Body of pancreas (tissue), 4 donors: ENCODE results near the gene SIK3. TPM values are rescaled to one million over a fixed set of nuclear protein-coding genes. Genes with fewer than 3 reads are reported as not detected.
A peak's percentile ranks its signal among the peaks of the same experiment; 100 is the strongest.

ENCODE experiments used
- ATAC-seq: fragments of 150-250 bp; one replicate; pipeline ENCODE4 v1.9.1; 2016
- DNase-seq, 4 donors: peaks; one replicate each; pipeline ENCODE4 v3.0.0-alpha.2; 2019
- H3K27ac ChIP-seq, 4 donors: fragments of 200-600 bp; sonication (generic); 1 replicate in 3 of 4; 2 replicates in 1 of 4; pipeline versions ENCODE4 v1.5.1 to v1.6.1; 2016 to 2019; ENCODE audit warnings: mild to moderate bottlenecking in 1 of 4, mixed read lengths in 1 of 4, moderate library complexity in 1 of 4
- H3K27me3 ChIP-seq, 2 donors: fragments of 200-600 bp; sonication (generic); one replicate each; pipeline ENCODE4 v1.6.0; 2016; ENCODE audit warnings: mild to moderate bottlenecking in 1 of 2
- H3K36me3 ChIP-seq, 2 donors: fragments of 200-600 bp; sonication (generic); replicated peaks in 1 of 2; 2 replicates each; pipeline ENCODE4 v1.5.1; 2016; ENCODE audit warnings: low read depth in 2 of 2; ENCODE audit not compliant: insufficient read depth in 1 of 2
- H3K4me1 ChIP-seq: fragments of 200-600 bp; sonication (generic); one replicate; pipeline ENCODE4 v1.6.0; 2016
- H3K4me3 ChIP-seq, 2 donors: fragments of 200-600 bp; sonication (generic); 1 replicate in 1 of 2; 2 replicates in 1 of 2; pipeline ENCODE4 v1.5.1; 2016 to 2019
- H3K9me3 ChIP-seq, 3 donors: fragments of 200-600 bp; sonication (generic); 1 replicate in 2 of 3; 2 replicates in 1 of 3; pipeline ENCODE4 v1.5.1; 2016
- CTCF ChIP-seq, 7 experiments: fragments of 450-650 bp in 4 of 7; fragments of 200-600 bp in 3 of 7; sonication (generic) in 3 of 7; IDR thresholded peaks; one replicate each; pipeline ENCODE4 v1.5.1; 2016 to 2019; ENCODE audit warnings: antibody characterized with exemption in 7 of 7
- POLR2A ChIP-seq, 3 donors: fragments of 450-650 bp; IDR thresholded peaks; one replicate each; pipeline ENCODE4 v1.6.1; 2016; ENCODE audit warnings: antibody characterized with exemption in 3 of 3, mild to moderate bottlenecking in 2 of 3
- WGBS, 2 donors: methylation state at CpG; one replicate each; pipeline ENCODE4 v1.1.5; 2017; 5-methylcytosine and 5-hydroxymethylcytosine counted together
- intact Hi-C: fragments of 100-400 bp; cut with DNase I; formaldehyde crosslinking; loops from one replicate; pipeline ENCODE4 v1.15.1; 2023
- small RNA-seq: library from RNA; depleted of rRNA; stranded (forward); fragments of <200 nt; gene quantifications from one replicate; pipeline ENCODE3, GENCODE V24; 2016
- total RNA-seq, 2 donors: library from RNA; depleted of rRNA; stranded (reverse); fragments of >200 nt; gene quantifications; one replicate each; pipeline ENCODE4 v1.1.0, GENCODE V29; 2016

The SIK3 gene
- total RNA-seq, 2 donors from 2014 or later, result 24.1 to 46.1 TPM

DNA sequence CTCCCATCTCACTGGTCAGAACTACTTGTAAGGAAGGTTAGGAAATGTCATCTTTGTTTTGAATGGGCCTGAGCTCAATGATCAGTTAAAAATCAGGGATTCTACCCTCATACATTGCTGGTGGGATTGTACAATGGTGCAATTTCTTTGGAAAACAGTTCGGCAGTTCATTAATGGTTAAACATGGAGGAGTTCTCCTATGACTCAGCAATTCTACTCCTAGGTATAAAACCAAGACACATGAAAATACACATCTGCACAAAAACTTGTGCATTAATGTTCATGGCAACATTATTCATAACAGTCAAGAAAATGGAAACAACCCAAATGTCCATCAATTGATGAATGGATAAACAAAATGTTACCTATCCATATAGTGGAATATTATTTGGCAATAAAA, 301.7 kb downstream of the SIK3 start:
- peaks cover 32% of the 10 kb centered on the region for H3K4me1 ChIP-seq
- H3K36me3 ChIP-seq, result no peaks in the 10 kb centered on the region
- TF ChIP-seq POLR2A (IDR thresholded peaks at IDR 0.05) (no peak), CTCF (IDR thresholded peaks at IDR 0.05) (no peak)
- 80 to 82% methylated on average over 1 of the region's 1 CpG for WGBS, 2 donors
- no peak for DNase-seq
- no peak overlapping the region for H3K4me3 ChIP-seq
- no peak overlapping the region for H3K27ac ChIP-seq
- H3K27me3 ChIP-seq, result no peaks in the 10 kb centered on the region
- ATAC-seq, result no peak
- intact Hi-C loops, result loop anchor here (10.0 kb wide), 1 partner anchor 308 kb away; no protein-coding TSS in a partner anchor
- no peaks in the 10 kb centered on the region for H3K9me3 ChIP-seq

GRCh38 chr11:116794851-116795250, 303.4 kb downstream of the SIK3 start:
- intact Hi-C loops, result loop anchor here (5.0 to 10.0 kb wide), 2 partner anchors 42 to 310 kb away; partner anchors contain the start of gene APOA1
- WGBS, 2 donors, result 76 to 83% methylated on average over 2 of the region's 2 CpGs
- ATAC-seq (no peak), DNase-seq (no peak)
- Histone ChIP-seq H3K4me1 (peaks cover 40% of the 10 kb centered on the region), H3K27me3 (no peaks in the 10 kb centered on the region), H3K36me3 (no peaks in the 10 kb centered on the region), H3K27ac (no peak overlapping the region), H3K9me3 (no peaks in the 10 kb centered on the region), H3K4me3 (no peak overlapping the region)
- TF ChIP-seq CTCF (IDR thresholded peaks at IDR 0.05) (no peak), POLR2A (IDR thresholded peaks at IDR 0.05) (no peak)

GRCh38 chr11:116793772-116794097, 304.5 kb downstream of the SIK3 start:
- H3K9me3 ChIP-seq, result no peaks in the 10 kb centered on the region
- peaks cover 39% of the 10 kb centered on the region for H3K4me1 ChIP-seq
- no peak overlapping the region for H3K27ac ChIP-seq
- H3K4me3 ChIP-seq, result no peak overlapping the region
- no peaks in the 10 kb centered on the region for H3K36me3 ChIP-seq
- 100% methylated on average over 1 of the region's 1 CpG for WGBS, 2 donors
- DNase-seq (peak in 1 of 4 donors; percentile 32), ATAC-seq (peak; percentile 54)
- no peaks in the 10 kb centered on the region for H3K27me3 ChIP-seq
- intact Hi-C loops, result loop anchor here (5.0 to 10.0 kb wide), 2 partner anchors 44 to 311 kb away; partner anchors contain the start of gene APOA1
- TF ChIP-seq CTCF (IDR thresholded peaks at IDR 0.05) (no peak), POLR2A (IDR thresholded peaks at IDR 0.05) (peak in 1 of 3 donors; percentile 1)

Small RNA genes lying within 50 kb of the gene (small RNA-seq; reads per million reads assigned to genes)
- gene AP000936.3, result not detected
- gene RNY4P6, result 0.56 reads per million, percentile 6 among the genes with 10 or more reads in this experiment

Other genes with a start within 250 kb of the SIK3 start
- gene PAFAH1B2, start 45.9 kb upstream of the SIK3 start, total RNA-seq, result 10 to 100 TPM; 30.0 to 44.9 TPM
- 10 to 100 TPM; 42.0 to 88.7 TPM for gene SIDT2, start 80.3 kb upstream of the SIK3 start, total RNA-seq
- 100 to 1,000 TPM; 124 to 372 TPM for gene TAGLN, start 100.9 kb upstream of the SIK3 start, total RNA-seq
- 10 to 100 TPM; 25.9 to 86.0 TPM for gene PCSK7, start 133.6 kb upstream of the SIK3 start, total RNA-seq
- gene RNF214, start 134.2 kb upstream of the SIK3 start, total RNA-seq, result 10 to 100 TPM; 10.2 to 12.5 TPM
- gene BACE1-AS, start 192.9 kb upstream of the SIK3 start, total RNA-seq, result 1 to 10 TPM; 5.3 to 6.0 TPM
- 10 to 100 TPM; 47.0 to 70.5 TPM for gene BACE1, start 217.8 kb upstream of the SIK3 start, total RNA-seq
- 10 to 100 TPM; 29.1 to 45.8 TPM for gene CEP164, start 229.4 kb upstream of the SIK3 start, total RNA-seq